ENCODE results near the gene SLC17A2.

Gene SLC17A2

GRCh38 chr6:25916789-25917490 is 13.6 kb downstream of the SLC17A2 start:
- DNase-seq, result no peak

GRCh38 chr6:25916330-25916729 is 14.2 kb downstream of the SLC17A2 start:
- no peak for DNase-seq

- DNase-seq, result no peak
These were observed 16.8 kb downstream of the SLC17A2 start for GRCh38 chr6:25913741-25914140.

- no peak for DNase-seq
These were observed 19.1 kb downstream of the SLC17A2 start for GRCh38 chr6:25911351-25911750.

- DNase-seq, result no peak
These were observed 22.9 kb downstream of the SLC17A2 start for GRCh38 chr6:25907475-25908014.

- no peak for DNase-seq
These were observed 26.9 kb downstream of the SLC17A2 start for GRCh38 chr6:25903467-25904099.

GRCh38 chr6:25902071-25902470 is 28.4 kb downstream of the SLC17A2 start:
- DNase-seq, result no peak

GRCh38 chr6:25900843-25901242 is 29.6 kb downstream of the SLC17A2 start:
- no peak for DNase-seq

- no peak for DNase-seq
These were observed 30.7 kb downstream of the SLC17A2 start for GRCh38 chr6:25899580-25900408.

GRCh38 chr6:25899123-25899522 is 31.4 kb downstream of the SLC17A2 start:
- DNase-seq, result no peak

GRCh38 chr6:25898289-25898977 is 32.1 kb downstream of the SLC17A2 start:
- DNase-seq, result no peak

- DNase-seq, result no peak
These were observed 34.2 kb downstream of the SLC17A2 start for GRCh38 chr6:25896252-25896651.

GRCh38 chr6:25895771-25896170 is 34.7 kb downstream of the SLC17A2 start:
- no peak for DNase-seq

GRCh38 chr6:25893778-25894177 is 36.7 kb downstream of the SLC17A2 start:
- no peak for DNase-seq

- no peak for DNase-seq
These were observed 37.6 kb downstream of the SLC17A2 start for GRCh38 chr6:25892877-25893276.

- DNase-seq, result no peak
These were observed 40.3 kb downstream of the SLC17A2 start for GRCh38 chr6:25889877-25890853.

GRCh38 chr6:25888626-25889025 is 41.9 kb downstream of the SLC17A2 start:
- no peak for DNase-seq

GRCh38 chr6:25886066-25886465 is 44.4 kb downstream of the SLC17A2 start:
- DNase-seq, result no peak

- DNase-seq, result no peak
These were observed 46.5 kb downstream of the SLC17A2 start for GRCh38 chr6:25883991-25884390.

GRCh38 chr6:25883536-25883935 is 47.0 kb downstream of the SLC17A2 start:
- DNase-seq, result no peak

GRCh38 chr6:25882051-25882496 is 48.4 kb downstream of the SLC17A2 start:
- no peak for DNase-seq

- DNase-seq, result no peak
These were observed 49.9 kb downstream of the SLC17A2 start for GRCh38 chr6:25880601-25881000.

All from 8988T (cell line).